ENCODE measurements around the gene SLC35D2. TPM values are rescaled to one million over a fixed set of nuclear protein-coding genes. Genes with fewer than 3 reads are reported as not detected.
A peak's percentile ranks its signal among the peaks of the same experiment; 100 is the strongest.

The SLC35D2 gene
- total RNA-seq = 17.0 TPM
- long read RNA-seq, partial matches to known transcripts = 3 of 5 reads
- long read RNA-seq, other reads (novel, unspliced or antisense) = 2 of 5 reads

DNA sequence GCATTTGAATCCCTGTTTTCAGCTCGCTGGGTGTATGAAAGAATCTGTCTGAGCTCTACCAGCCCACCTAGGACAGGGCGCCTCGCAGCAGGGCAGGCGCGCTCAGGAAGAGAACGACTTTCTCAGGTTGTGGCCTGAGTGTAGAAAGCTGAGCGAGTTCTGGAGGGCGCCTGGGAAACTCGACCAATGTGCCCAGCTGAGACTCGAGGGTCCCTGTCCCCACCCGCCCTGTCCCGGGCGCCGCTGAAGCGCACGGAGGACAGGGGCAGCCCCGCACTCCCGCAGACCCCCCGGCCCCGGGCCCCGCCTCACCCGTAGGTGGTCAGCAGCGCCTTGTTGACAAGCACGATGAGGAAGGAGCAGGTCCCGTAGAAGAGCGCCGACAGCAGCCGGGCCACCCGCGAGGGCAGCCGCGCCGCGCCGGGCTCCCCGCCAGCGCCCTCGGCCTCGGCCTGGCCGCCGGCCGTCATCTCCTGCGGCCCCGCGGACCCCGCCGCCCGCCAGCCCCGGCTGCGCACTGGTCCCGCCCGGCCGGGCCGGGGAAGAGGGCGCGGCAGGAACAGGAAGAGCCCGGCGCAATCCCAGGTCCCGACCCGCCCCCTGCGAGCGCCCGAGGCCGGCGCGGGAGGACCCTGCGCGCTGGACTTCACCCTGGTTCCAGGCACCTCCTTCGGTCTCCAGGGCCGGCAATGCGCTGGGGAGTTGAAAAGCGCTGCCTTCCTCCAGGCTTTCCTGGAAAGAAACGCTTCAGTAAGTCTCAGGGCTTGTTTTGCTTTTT lies at the start of gene SLC35D2:
Gene SLC35D2, minus strand, starts transcription at position 547 of the 778 bp plus-strand sequence. Its CDS starts 77 bp downstream, at position 470.
- DNase-seq (ENCODE audit: low spot score) = peak; percentile 91

DNA sequence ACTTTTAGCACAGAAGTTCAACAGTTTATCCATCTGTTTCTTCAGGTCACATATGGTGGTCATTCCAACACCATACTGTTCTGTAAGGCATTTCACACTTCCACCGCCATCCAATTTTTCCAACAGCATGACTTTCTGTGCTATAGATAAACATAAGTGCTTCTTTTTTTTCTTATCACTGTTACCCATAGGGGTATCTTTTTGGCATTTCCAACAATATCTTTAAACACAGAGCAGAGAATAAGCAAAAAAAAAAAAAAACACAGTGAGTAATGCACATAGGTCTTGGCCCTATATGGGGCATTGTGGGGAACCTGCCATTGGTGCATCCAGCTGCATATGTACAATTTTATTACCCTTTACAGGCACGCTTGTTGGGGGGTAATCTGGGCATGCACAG lies 46.9 kb upstream of the SLC35D2 start:
- no peak for DNase-seq (ENCODE audit: low spot score)

DNA sequence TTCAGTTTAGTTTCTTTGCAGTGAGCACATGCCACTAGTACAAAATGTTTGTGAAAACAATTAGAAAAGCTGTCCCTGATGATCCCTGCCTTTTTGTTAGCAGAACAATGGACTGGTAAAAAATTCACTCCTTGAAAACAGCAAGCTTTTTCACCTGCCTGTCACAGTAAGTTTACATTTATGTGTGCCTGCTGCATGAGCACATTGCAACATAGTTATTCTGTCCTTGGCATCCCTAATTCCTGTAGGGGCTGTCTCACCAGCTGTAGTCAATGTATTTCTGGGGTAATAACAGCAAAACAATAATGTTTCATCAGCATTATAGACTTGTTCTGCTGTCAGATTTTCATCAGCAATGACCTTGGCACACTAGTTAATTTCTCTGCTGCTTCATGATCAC lies 46.2 kb upstream of the SLC35D2 start:
- DNase-seq (ENCODE audit: low spot score) = no peak

DNA sequence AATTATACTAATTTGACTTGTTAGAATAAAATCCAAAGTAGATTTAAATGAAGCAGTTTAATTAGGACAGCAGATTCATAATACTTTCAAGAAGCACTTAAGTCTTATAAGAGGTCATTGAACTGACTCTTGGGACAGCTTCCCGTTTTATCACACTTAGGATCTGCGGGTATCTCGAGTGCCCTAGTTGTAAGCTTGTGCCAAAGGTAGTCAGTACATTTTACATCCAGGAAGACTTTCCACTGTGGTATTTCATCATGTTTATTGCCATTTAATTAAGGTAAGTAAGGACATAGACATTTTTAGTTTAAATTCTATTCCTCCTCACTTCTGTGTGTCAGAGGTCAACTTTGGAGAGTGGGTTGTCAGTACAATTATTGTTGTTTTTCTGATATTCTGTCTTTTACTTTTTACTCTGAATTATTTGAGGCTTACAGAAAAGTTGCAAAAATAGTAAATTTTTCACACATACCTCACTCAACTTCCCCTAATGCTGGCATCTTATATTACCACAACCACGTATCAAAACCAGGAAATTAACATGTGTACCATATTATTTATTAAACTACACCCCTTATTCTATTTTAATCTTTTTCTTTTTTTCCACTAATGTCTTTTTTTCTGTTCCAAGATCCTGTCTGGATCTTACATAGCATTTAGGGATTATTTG lies 42.1 kb upstream of the SLC35D2 start:
- DNase-seq (ENCODE audit: low spot score) = no peak

DNA sequence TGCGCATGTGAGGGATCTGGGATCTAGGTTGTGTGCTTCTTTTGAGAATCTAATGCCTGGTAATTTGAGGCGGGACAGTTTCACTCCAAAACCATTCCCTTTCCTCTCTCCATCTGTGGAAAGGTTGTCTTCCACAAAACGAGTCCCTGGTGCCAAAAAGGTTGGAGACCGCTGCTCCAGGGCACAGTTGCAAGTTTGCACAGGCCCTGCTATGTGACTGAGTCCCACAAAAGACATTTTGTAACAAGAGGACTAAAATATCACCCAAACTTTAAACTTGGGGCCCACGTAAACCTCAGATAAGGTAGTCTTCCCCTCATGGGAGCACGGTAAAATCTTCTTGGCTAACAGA lies 40.5 kb upstream of the SLC35D2 start:
- DNase-seq (ENCODE audit: low spot score) = no peak

DNA sequence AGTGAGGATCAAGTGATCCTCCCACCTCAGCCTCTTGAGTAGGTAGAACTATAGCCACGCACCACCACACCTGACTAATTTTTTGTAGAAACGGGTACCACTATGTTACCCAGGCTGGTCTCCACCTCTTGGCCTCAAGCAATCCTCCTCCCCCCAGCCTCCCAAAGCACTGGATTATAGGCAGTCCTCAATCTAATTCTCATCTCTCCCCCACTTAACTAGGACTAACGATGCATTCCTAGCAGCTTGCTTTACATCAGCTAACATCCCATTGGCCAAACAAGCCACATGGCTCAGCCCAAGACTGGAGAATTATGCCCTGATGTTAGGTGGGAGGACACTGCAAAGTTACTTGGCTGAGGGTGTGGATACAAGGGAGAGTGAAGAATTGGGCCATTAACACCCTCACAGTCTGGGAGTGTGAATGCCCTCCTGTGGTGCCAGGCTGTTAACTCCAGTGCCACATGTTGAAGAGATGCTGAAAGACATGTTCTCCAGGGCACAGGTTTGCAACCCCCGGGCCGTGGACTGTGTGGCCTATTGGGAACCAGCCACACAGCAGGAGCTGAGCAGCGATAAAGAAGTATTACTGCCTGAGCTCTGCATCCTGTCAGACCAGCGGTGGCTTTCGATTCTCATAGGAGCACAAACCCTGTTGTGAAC lies 39.9 kb upstream of the SLC35D2 start:
- no peak for DNase-seq (ENCODE audit: low spot score)

DNA sequence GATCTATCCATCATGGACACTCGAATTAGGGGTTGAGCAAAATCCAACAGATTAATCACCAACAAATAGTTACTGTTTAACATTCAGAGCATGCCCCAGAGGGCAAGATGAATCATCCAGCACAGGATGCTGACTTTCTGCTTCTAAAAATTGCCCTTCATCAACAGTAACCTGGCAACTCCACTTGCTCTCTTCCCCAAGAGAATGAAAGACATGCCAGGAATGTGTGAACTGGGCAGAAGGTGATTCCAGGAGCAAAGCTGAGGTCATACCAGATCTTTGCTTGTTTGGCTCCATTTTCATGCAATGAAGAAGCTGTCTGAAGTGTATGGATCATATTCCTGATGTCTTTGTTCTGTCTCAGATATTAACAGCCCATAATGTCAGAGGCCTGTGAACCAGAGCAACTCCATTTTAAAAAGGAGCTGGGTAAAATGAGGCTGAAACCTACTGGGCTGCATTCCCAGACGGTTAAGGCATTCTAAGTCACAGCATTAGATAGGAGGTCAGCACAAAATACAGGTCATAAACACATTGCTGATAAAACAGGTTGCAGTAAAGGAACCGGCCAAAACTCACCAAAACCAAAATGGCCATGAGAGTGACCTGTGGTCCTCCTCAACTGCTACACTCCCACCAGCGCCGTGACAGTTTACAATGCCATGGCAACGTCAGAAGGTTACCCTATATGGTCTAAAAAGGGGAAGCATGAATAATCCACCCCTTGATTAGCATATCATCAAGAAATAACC lies 37.1 kb upstream of the SLC35D2 start:
- DNase-seq (ENCODE audit: low spot score) = no peak

DNA sequence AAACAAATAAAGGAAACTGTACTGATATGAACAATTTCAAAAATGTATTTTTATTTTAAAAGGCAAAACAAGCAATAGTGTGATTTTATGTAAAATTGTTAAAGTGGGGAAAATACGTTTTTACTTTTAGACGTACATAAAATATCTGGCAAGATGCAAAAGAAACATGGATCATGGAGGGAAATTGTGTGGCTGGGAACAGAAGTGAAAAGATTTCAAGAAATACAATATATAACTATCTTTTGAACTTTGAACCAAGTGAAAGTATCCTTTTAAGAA lies 36.1 kb upstream of the SLC35D2 start:
- no peak for DNase-seq (ENCODE audit: low spot score)

DNA sequence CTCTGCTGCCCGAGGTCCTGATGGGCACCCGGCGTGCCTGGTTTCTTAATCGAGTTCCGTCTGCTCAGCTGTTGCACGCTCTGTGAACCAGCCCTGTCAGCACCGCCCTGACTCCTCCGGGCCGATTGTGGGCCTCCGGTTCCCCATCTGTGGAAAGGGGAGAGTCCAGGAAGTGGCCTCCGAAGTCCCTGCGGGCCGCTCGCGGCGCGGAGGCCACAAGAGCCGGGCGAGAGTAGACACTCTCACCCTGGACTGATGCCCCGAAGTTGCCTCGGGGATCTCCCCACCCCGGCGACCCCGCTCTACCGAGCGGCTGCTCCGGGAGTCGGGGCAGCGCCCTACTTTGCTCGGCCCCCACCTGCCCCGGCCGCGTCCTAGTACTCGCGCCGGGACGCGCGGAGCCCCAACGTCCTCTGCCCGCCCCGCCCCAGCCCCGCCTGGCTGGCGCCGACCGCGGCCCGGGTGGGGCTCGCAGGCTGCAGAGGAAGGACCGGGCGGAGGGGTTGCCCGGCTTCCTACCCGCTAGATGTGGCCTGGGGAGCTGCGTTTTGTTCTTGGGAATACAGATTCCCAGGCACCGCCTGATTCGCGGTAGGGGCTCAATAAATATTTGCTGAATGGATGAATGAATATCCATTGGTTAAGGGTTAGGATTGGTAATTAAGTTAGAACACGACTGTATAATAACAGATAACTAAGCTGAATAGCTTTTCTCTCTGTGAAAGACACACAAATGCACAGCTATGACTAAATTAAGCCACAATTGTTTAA lies 35.6 kb upstream of the SLC35D2 start:
- peak; percentile 91 for DNase-seq (ENCODE audit: low spot score)

DNA sequence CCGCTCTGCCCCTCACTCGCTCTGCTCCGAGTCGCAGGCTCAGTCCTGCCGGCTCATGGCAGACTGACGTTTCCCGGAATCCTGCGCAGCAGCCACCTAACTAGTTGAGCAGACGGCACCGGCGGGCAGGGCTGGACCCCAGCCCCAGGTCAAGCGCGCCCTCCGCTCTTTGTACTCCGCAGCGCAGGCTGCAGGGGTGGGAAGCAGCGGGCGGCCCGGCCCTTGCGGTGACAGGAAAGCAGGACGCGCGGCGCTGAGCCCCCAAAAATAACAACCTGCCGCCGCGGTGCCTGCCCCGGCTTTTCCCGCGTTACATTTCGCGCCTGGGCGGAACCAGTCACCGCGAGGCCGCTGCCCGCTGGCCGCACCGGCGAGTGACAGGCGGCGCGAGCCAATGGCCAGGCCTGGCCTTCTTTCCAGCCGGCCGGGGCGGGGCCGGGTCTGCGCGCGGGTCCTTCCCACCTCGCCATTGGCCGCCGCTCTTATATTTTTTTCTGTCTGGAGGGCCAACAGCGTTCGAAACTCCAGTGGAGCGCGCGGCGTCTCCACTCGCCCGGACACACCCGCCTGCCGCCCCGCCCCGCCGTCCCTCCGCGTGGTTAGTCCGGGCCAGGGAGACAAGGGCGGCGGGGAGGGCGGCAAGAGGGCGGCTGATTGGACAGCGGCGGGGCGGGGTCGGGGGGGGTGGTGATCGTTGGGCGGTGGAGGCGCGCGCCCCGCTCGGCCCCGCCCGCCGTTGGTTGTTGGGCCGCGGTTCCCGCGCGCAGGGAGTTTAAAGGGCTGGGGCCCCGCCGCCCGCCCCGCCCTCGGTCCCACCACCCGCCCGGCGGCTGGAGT lies 34.8 kb upstream of the SLC35D2 start, which contains the start of gene ZNF367:
Gene ZNF367, minus strand, starts transcription at position 288 of the 837 bp plus-strand sequence. CDS start 338 bp downstream, outside the sequence.
- peak; percentile 98 for DNase-seq (ENCODE audit: low spot score)

DNA sequence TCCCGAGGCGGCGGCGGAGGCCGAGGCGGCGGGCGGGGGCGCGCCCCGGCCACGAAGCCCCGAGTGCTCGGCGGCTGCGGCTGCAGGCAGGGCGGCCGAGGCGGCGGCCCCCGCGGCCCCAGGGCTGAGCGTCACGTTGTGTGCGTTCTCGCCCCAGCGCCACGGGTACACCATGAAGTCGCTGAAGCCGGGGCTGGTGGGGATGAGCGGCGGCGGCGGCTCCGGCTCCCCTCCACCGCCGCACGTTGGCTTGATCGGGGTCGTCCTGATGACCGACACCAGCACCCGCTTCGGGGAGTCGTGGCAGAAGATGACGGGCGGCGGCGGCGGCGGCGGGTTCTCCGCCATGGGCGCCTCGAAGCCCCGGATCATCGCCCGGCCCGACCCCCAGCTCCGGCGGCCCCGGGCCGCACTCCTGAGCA lies 34.2 kb upstream of the SLC35D2 start:
- no peak for DNase-seq (ENCODE audit: low spot score)

DNA sequence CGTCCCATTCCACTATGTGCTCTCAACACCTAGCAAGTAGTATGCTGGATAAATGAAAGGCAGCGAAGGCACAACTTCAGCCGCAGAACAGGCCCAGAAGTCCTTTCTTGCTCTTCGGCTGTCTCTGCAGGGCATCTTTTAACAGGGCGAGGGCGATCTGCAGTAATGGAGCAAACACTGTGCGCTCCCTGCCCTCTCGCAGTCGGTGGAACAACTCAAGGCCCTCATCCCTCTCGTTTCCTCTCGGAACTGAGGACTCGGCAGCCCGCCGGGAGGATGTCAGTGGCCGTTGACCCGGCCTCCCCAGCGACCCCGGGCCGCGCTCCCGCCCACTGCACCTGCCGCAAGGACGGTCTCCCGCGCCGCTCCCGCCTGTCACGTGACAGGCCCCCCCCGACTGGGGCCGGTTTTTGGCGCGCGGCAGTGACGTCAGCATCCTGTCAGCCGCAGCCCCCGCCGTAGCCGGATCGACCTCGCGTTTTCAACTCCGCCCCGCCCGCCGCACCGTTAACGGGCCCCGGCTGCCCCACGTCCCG lies 33.6 kb upstream of the SLC35D2 start:
- DNase-seq (ENCODE audit: low spot score) = peak; percentile 98

DNA sequence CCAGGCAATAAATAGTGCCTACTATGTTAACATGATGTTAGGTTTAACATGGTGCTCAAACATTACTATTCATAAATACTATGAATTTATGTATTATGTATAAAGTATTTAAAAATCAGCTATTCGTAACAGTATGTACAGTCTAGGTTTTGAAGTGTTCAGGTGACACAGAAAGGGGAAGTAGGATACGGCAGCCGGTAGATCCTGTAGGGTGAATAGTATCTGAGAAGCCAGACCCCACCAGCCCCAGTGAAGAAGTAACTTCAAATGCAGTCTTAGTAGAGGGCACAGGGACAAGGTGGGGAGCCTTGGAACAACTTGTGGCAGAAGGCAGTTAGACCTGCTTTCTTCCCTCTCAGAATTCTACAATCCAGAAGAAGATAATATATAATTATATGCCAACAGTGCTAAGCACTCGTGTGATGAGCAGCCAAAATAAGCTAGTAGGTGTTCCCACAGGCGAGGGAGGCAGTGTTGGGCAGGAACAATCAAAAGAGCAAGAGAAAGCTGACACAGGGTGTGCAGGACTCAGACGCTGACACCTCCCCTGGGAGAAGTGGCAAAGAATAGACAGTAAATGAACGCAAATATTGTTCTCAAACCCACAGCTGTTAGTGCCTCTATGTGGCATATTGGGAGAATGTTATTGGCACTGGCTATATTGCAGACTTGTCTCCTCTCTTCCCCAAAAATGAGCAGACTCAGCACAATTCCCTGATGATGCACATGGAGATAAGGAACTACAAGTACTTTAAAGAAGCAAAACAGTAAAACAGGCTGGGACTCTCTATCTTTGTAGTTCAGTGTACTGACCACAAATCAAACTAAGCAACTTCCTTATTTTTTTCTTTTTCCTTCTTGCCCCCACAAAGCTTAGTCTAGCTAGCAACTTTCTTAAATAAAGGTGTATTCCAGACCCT lies 30.1 kb upstream of the SLC35D2 start:
- no peak for DNase-seq (ENCODE audit: low spot score)

DNA sequence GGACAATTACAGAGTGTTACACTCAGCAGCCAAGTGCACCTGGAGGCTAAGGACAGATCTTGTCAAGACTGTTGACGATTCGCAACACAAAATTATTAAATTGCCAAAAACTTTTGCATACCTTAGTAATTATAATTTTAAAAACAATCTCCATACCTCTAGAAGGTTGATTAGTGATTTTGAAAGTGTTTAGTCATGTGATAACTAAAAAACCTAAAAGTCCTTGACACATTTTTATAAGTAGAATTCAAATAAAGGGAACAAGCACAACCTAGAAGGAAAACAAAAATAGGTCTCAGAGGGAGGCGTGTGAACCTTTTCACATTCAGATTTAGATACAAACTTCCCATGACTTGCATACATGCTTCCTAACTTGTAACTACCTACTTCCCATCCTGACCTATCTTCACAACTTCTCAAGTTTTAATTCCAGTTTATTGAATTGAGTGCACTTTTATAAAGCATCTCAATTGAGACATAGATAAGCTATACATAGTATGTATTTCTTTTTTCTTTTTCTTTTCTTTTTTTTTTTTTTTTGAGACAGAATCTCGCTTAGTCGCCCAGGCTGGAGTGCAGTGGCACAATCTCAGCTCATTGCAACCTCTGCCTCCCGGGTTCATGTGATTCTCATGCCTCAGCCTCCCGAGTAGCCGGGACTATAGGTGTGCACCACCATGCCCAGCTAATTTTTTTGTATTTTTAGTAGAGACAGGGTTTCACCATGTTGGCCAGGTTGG lies 28.8 kb upstream of the SLC35D2 start:
- no peak for DNase-seq (ENCODE audit: low spot score)

DNA sequence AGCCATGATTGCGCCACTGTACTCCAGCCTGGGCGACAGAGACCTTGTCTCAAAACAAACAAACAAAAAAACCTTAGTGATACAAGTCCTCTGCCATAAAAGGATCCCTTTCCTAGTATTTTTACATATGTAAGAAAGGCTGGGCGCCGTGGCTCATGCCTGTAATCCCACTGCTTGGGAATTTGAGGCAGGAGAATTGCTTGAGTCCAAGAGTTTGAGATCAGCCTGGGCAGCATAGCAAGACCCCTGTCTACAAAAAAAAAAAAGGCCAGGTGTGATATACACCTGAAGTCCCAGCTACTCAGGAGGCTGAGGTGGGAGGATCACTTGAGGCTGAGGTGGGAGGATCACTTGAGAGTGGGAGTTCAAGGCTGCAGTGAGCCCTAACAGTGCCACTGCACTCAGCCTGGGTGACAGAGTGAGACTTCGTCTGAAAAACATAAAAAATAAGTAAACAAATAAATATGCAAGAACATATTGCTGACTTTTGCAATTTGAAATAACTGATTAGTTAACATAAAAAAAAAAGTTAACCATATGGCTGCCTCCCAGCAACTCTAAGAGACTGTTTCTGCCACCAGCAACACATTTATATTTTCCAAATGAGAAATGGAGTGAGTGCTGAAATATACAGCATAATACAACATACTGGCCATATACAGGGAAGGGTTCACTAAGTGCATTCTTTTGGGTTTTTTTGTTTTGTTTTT lies 27.8 kb upstream of the SLC35D2 start:
- no peak for DNase-seq (ENCODE audit: low spot score)

DNA sequence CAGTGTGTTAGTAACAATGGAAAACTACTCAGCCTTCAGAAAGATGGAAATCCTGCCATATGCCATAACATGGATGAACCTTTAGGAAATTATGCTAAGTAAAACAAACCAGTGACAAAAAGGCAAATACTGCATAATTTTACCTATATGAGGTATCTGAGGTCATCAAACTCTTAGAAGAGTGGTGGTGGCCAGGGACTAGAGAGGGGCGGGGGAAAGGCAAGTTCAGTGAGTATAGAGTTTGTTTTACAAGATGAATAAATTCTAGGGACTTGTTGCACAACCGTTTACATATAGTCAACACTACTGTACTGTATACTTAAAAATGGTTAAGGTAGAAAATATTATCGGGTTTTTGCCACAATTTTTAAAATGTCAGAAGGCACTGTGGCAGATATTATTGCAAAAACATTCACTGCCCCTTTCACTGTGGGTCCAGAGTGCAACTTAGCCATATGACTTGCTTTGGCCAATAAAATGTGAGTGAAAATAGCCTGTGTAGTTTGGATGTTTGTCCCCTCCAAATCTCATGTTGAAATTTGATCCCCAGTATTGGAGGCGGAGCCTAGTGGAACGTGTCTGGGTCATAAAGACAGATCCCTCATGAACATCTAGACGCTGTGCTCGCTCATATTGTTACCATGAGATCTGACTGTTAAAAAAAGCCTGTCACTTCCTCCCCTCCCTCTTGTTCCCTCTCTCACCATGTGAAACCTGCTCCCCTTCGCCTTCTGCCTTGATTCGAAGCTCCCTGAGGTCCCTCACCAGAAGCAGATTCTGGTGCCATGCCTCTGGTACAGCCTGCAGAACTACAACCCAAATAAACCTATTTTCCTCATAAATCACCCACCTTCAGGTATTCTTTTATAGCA lies 25.1 kb upstream of the SLC35D2 start:
- no peak for DNase-seq (ENCODE audit: low spot score)
